Right atrium auricular region (tissue), 2 donors: Measurements from ENCODE around the gene FAM110C. TPM values are rescaled to one million over a fixed set of nuclear protein-coding genes. Genes with fewer than 3 reads are reported as not detected.

ENCODE experiments used
- DNase-seq: peaks from one replicate; pipeline ENCODE4 v3.0.0-alpha.2; 2019; ENCODE audit warnings: low spot score
- H3K27ac ChIP-seq, 2 donors: fragments of 200-600 bp; sonication (generic); 1 replicate in 1 of 2; 2 replicates in 1 of 2; pipeline ENCODE4 v1.5.1; 2016 to 2019
- H3K27me3 ChIP-seq, 2 donors: fragments of 200-600 bp; sonication (generic); one replicate each; pipeline versions ENCODE4 v1.5.1 to v1.6.0; 2017 to 2019
- H3K36me3 ChIP-seq: fragments of 200-600 bp; sonication (generic); one replicate; pipeline ENCODE4 v1.5.1; 2016
- H3K4me1 ChIP-seq, 2 donors: fragments of 200-600 bp; sonication (generic); one replicate each; pipeline versions ENCODE4 v1.5.1 to v1.6.0; 2017 to 2019
- H3K4me3 ChIP-seq, 2 donors: fragments of 200-600 bp; sonication (generic); 1 replicate in 1 of 2; 2 replicates in 1 of 2; pipeline ENCODE4 v1.5.1; 2017 to 2019; ENCODE audit warnings: mild to moderate bottlenecking in 1 of 2, moderate library complexity in 1 of 2
- H3K9me3 ChIP-seq, 2 donors: fragments of 200-600 bp; sonication (generic); one replicate each; pipeline ENCODE4 v1.5.1; 2019
- CTCF ChIP-seq, 2 donors: fragments of 200-600 bp; sonication (generic); IDR thresholded peaks; one replicate each; pipeline ENCODE4 v1.5.1; 2019; ENCODE audit warnings: antibody characterized with exemption in 2 of 2
- total RNA-seq, 2 donors: library from RNA; depleted of rRNA; stranded (reverse); fragments of >200 nt; gene quantifications; one replicate each; pipeline ENCODE4 v1.1.0, GENCODE V29; 2016

Gene FAM110C
- total RNA-seq, 2 donors from 2014 or later: 8.3 to 12.4 TPM

GRCh38 chr2:10222-10875, 36.0 kb downstream of the FAM110C start:
- no peak for TF ChIP-seq CTCF (IDR thresholded peaks at IDR 0.05)
- Histone ChIP-seq H3K4me3 (no peak overlapping the region), H3K4me1 (no peaks in the 10 kb centered on the region), H3K27me3 (no peaks in the 10 kb centered on the region), H3K36me3 (no peaks in the 10 kb centered on the region), H3K27ac (no peak overlapping the region), H3K9me3 (no peaks in the 10 kb centered on the region)
- no peak for DNase-seq

Other genes with a start within 250 kb of the FAM110C start
- 10 to 100 TPM in 1 of 2 donors, 1 to 10 TPM in 1; 7.8 to 11.3 TPM for gene SH3YL1, start 217.5 kb upstream of the FAM110C start, total RNA-seq
- 10 to 100 TPM; 46.2 to 59.5 TPM for gene ACP1, start 218.4 kb upstream of the FAM110C start, total RNA-seq
- gene ALKAL2, start 241.6 kb upstream of the FAM110C start, total RNA-seq: 1 to 10 TPM in 1 of 2 donors, not detected in 1; 1.1 TPM